Measurements from ENCODE around the gene CNNM4. TPM values are rescaled to one million over a fixed set of nuclear protein-coding genes. Genes with fewer than 3 reads are reported as not detected.

The CNNM4 gene
- total RNA-seq, 1 experiment from 2014 or later, result 7.3 TPM

- no peaks in the 10 kb centered on the region for H3K9me3 ChIP-seq (replicated peaks)
- peaks cover 27% of the 10 kb centered on the region for H3K36me3 ChIP-seq
- no peaks in the 10 kb centered on the region for H3K27me3 ChIP-seq (replicated peaks)
- H3K27ac ChIP-seq, result peak within 1 kb of the TSS; percentile 55
- peak within 1 kb of the TSS; percentile 63 for H3K4me3 ChIP-seq
- peak; percentile 91 to 98 for DNase-seq (ENCODE audit: low read depth in 1 of 2, low spot score in 2 of 2)
- H3K4me1 ChIP-seq (replicated peaks), result peaks cover 6% of the 10 kb centered on the region
Observed at GRCh38 chr2:96739633-96740428, 20.9 kb upstream of the CNNM4 start, which contains the start of gene LMAN2L. Gene LMAN2L (minus strand): TSS chr2:96740064. CDS start chr2:96740040, 24 bp downstream.

DNA sequence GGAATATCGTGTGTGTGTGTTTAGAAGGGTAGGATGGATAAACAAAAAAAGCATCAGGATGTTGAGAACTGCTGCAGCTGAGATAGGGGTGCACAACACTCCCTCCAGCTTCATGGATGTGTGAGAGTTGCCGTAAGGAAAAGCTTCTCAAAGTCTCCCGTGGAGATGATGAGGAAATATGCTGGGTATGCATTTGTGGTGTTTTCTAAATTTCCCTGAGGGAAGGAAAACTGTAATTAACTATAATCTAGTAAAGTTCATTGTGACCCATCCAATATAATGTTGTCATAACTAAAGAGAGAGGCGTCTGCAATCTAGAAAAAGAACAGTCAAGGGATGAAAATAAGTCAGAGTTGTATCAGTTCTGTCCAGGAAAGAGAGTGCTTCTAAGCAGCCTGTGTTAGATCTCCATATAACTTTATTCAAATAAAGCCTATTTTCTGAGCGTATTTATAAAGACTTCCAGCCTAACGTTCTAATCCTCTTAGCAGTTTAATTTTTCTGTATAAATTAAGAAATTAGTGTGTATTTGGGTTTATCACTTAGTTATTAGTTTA lies 13.6 kb upstream of the CNNM4 start:
- Histone ChIP-seq H3K36me3 (no peaks in the 10 kb centered on the region), H3K4me3 (no peak overlapping the region), H3K9me3 (replicated peaks) (no peaks in the 10 kb centered on the region), H3K4me1 (replicated peaks) (peaks cover 7% of the 10 kb centered on the region), H3K27me3 (replicated peaks) (no peaks in the 10 kb centered on the region), H3K27ac (no peak overlapping the region)
- no peak for DNase-seq (ENCODE audit: low read depth in 1 of 2, low spot score in 2 of 2)

DNA sequence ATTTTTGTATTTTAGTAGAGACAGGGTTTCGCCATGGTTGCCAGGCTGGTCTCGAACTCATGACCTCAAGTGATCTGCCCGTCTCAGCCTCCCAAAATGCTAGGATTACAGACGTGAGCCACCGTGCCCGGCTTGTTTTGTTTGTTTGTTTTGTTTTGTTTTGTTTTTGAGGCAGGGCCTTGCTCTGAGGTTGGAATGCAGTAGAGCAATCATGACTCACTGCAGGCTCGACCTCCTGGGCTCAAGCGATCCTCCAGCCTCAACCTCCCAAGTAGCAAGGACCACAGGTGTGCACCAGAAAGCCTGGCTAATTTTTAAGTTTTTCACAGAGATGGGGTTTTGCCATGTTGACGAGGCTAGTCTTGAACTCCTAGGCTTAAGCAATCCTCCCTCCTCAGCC lies 8.9 kb upstream of the CNNM4 start:
- DNase-seq (ENCODE audit: low read depth in 1 of 2, low spot score in 2 of 2), result peak; percentile 56

GRCh38 chr2:96753661-96754282 lies 6.9 kb upstream of the CNNM4 start:
- Histone ChIP-seq H3K36me3 (no peaks in the 10 kb centered on the region), H3K4me3 (no peak overlapping the region), H3K9me3 (replicated peaks) (no peaks in the 10 kb centered on the region), H3K27me3 (replicated peaks) (no peaks in the 10 kb centered on the region), H3K4me1 (replicated peaks) (peaks cover 7% of the 10 kb centered on the region), H3K27ac (no peak overlapping the region)
- no peak for DNase-seq (ENCODE audit: low read depth in 1 of 2, low spot score in 2 of 2)

More for the DNA sequence above, 8.9 kb upstream of the CNNM4 start:
- no peak overlapping the region for H3K27ac ChIP-seq
- no peaks in the 10 kb centered on the region for H3K9me3 ChIP-seq (replicated peaks)
- H3K4me3 ChIP-seq, result no peak overlapping the region
- no peaks in the 10 kb centered on the region for H3K27me3 ChIP-seq (replicated peaks)
- peaks cover 7% of the 10 kb centered on the region for H3K4me1 ChIP-seq (replicated peaks)
- H3K36me3 ChIP-seq, result no peaks in the 10 kb centered on the region

- Histone ChIP-seq H3K36me3 (no peaks in the 10 kb centered on the region), H3K4me1 (replicated peaks) (peaks cover 7% of the 10 kb centered on the region), H3K27me3 (replicated peaks) (no peaks in the 10 kb centered on the region), H3K4me3 (no peak overlapping the region), H3K9me3 (replicated peaks) (no peaks in the 10 kb centered on the region), H3K27ac (no peak overlapping the region)
- DNase-seq (ENCODE audit: low read depth in 1 of 2, low spot score in 2 of 2), result no peak
Observed at GRCh38 chr2:96754317-96754716, 6.4 kb upstream of the CNNM4 start.

- Histone ChIP-seq H3K9me3 (replicated peaks) (no peaks in the 10 kb centered on the region), H3K4me3 (no peak overlapping the region), H3K36me3 (no peaks in the 10 kb centered on the region), H3K27ac (no peak overlapping the region), H3K4me1 (replicated peaks) (peaks cover 19% of the 10 kb centered on the region), H3K27me3 (replicated peaks) (no peaks in the 10 kb centered on the region)
- DNase-seq (ENCODE audit: low read depth in 1 of 2, low spot score in 2 of 2), result no peak
Observed at GRCh38 chr2:96756788-96757476, 3.8 kb upstream of the CNNM4 start.

DNA sequence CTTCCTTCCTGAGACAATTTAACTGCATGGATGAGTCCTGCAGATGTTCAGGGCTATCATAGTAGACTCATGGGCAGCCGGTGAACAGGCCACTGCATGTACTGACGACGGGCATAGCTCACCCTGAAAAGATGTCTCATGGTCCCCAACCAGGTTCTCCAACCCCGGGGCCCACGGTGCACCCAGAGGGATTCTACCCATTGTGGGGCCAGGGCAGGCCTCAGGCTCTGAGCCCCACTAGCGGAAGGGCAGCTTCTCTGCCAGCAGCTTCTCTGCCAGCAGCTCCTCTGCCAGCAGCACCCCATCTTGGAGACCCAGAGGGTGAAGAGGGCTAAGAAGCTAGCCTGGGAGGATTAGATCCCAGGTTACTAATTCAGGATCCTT lies 3.2 kb upstream of the CNNM4 start:
- Histone ChIP-seq H3K4me3 (no peak overlapping the region), H3K27ac (no peak overlapping the region), H3K36me3 (no peaks in the 10 kb centered on the region), H3K4me1 (replicated peaks) (peaks cover 23% of the 10 kb centered on the region), H3K9me3 (replicated peaks) (no peaks in the 10 kb centered on the region), H3K27me3 (replicated peaks) (no peaks in the 10 kb centered on the region)
- DNase-seq (ENCODE audit: low read depth in 1 of 2, low spot score in 2 of 2), result no peak

GRCh38 chr2:96758987-96759386 lies 1.7 kb upstream of the CNNM4 start:
- Histone ChIP-seq H3K4me1 (replicated peaks) (peaks cover 36% of the 10 kb centered on the region), H3K36me3 (no peaks in the 10 kb centered on the region), H3K27me3 (replicated peaks) (no peaks in the 10 kb centered on the region), H3K4me3 (no peak overlapping the region), H3K9me3 (replicated peaks) (no peaks in the 10 kb centered on the region), H3K27ac (no peak overlapping the region)
- DNase-seq (ENCODE audit: low read depth in 1 of 2, low spot score in 2 of 2), result no peak

GRCh38 chr2:96759548-96759947 lies 1.2 kb upstream of the CNNM4 start:
- Histone ChIP-seq H3K27ac (no peak overlapping the region), H3K4me1 (replicated peaks) (peaks cover 37% of the 10 kb centered on the region), H3K9me3 (replicated peaks) (no peaks in the 10 kb centered on the region), H3K4me3 (no peak overlapping the region), H3K36me3 (0 out of 2 replicates have a peak, but pooled peaks cover 3% of the 10 kb centered on the region), H3K27me3 (replicated peaks) (no peaks in the 10 kb centered on the region)
- no peak for DNase-seq (ENCODE audit: low read depth in 1 of 2, low spot score in 2 of 2)

DNA sequence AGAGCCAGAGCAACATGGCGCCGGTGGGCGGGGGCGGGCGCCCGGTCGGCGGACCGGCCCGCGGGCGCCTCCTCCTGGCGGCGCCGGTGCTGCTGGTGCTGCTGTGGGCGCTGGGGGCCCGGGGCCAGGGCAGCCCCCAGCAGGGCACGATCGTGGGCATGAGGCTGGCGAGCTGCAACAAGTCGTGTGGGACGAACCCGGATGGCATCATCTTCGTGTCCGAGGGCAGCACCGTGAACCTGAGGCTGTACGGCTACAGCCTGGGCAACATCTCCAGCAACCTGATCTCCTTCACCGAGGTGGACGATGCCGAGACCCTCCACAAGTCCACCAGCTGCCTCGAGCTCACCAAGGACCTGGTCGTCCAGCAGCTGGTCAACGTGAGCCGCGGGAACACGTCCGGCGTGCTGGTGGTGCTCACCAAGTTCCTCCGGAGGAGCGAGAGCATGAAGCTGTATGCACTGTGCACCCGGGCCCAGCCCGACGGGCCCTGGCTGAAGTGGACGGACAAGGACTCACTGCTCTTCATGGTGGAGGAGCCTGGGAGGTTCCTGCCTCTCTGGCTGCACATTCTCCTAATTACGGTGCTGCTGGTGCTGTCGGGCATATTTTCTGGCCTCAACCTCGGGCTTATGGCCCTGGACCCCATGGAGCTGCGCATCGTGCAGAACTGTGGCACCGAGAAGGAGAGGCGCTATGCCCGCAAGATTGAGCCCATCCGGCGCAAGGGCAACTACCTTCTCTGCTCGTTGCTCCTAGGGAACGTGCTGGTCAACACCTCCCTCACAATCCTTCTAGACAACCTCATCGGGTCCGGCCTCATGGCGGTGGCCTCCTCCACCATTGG lies 507 bp downstream of the CNNM4 start:
- Histone ChIP-seq H3K4me1 (replicated peaks) (peaks cover 37% of the 10 kb centered on the region), H3K4me3 (peak overlapping the region; percentile 63), H3K9me3 (replicated peaks) (no peaks in the 10 kb centered on the region), H3K27me3 (replicated peaks) (no peaks in the 10 kb centered on the region), H3K36me3 (0 out of 2 replicates have a peak, but pooled peaks cover 3% of the 10 kb centered on the region), H3K27ac (no peak overlapping the region)
- DNase-seq (ENCODE audit: low read depth in 1 of 2, low spot score in 2 of 2), result peak in 1 of 2 experiments; percentile 55

DNA sequence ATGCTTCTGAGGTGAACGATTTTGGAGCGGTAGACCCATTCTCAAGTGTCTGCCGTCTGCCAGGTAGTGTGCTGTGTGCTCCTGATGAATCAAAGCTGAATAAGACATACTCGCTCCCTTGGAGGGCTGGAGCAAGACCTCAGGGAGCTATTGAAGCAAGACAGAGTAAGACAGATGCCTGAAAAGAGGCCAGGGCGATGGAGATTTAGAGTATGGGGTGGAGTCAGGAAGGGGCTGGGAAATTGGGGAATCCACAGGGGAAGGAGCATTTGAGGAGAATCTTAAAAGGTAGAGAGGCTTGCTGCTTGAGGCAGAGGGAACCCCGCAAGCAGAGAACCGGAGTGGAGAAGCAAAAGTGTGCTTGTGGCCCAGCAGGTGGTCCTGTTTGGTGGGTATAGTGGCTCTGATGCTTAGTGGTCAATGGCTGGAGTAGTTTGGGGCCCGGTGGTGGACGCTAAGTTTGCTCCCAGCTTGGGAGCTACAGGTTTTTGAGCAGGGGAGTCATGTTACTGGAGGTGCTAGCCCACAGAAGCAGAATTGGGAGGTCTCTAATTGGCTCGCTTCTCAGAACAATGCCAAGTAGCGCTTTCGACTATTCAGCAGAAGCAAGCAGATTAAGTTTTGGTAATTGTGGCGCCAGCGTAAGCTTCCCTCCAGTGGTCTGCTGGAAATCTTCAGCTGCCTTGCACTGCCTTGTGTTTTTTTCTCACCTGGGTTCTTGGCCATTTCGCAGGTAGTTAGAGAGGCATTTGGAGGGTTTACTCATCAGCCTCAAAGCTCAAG lies 2.0 kb downstream of the CNNM4 start:
- Histone ChIP-seq H3K9me3 (replicated peaks) (no peaks in the 10 kb centered on the region), H3K4me3 (peak overlapping the region; percentile 1; the same call in 1 of the 2 replicates)
- DNase-seq (ENCODE audit: low read depth in 1 of 2, low spot score in 2 of 2), result no peak

DNA sequence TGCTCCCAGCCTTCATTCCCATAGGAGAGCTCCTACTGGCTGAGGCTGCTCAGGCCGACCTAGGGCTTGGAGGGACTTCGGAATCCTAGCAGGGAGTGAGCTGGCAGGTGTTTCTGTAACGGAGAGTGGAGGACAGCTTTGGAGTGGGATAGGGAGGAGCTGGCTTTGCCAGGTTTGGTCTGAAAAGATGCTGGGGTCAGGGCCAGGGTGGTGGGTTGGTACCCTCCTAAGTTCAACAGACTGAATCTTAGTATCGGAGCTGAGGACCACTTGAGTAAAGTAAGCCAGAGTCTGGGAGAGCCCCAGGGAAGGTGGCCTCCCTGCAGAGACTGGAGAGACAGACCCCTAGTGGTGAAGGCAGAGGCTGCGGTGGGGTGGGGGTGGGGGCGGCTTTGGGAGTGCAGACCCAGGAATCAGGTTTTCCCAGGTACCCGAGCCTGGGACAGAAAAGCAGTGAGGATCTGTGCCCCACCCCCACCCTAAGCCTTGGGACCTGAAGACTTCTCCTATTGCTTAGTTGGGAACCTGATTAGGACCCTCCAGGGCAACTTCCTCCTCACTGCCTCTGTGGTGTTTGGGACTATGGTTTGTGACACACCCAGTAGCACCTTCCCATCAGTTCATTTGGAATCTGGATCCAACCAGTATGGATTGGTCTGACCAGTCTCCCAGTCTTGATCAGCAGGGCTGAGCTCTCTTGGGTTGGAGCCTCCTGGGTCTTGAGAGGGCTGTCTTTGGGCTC lies 3.0 kb downstream of the CNNM4 start:
- DNase-seq (ENCODE audit: low read depth in 1 of 2, low spot score in 2 of 2), result no peak
- Histone ChIP-seq H3K36me3 (0 out of 2 replicates have a peak, but pooled peaks cover 3% of the 10 kb centered on the region), H3K9me3 (replicated peaks) (no peaks in the 10 kb centered on the region), H3K27me3 (replicated peaks) (no peaks in the 10 kb centered on the region), H3K27ac (no peak overlapping the region), H3K4me3 (no peak overlapping the region), H3K4me1 (replicated peaks) (peaks cover 37% of the 10 kb centered on the region)

More for the DNA sequence above, 2.0 kb downstream of the CNNM4 start:
- no peaks in the 10 kb centered on the region for H3K27me3 ChIP-seq (replicated peaks)
- H3K27ac ChIP-seq, result no peak overlapping the region
- H3K36me3 ChIP-seq, result 0 out of 2 replicates have a peak, but pooled peaks cover 3% of the 10 kb centered on the region
- H3K4me1 ChIP-seq (replicated peaks), result peaks cover 37% of the 10 kb centered on the region

All from SJSA1 (cell line).